ENCODE results near the gene CRELD2.

Gene CRELD2

DNA sequence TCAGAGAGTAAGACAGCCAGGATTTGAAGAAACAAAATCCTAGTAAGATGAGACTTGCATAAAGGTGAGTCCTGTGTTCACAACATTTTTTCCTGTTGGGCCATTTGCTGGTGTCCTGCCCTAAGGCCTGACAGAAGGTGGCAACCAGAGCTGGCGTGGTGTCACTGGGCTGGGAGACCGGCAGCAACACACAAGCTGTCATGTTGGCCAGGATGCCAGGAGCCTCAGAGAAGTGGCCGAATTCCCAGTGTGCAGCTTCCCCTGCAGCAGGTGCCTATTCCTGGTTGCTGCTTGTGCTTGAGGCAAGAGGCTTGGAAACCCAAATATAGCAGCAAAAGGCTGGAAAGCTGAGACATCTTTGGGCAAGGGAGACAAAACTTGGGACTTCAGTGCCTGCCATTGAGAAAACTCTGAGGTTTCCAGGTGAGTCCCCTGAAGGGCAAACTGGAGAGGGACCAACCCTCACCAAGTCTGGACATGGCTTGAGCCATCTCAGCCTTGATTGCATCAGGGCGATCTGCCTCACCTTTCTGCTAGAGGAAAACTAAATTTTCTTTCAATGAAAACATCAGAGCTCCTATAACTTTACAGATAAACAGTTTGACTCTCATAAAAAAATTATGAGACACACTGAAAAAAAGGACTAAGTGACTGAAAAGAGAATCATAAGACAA, 26.1 kb upstream of the CRELD2 start:
- Histone ChIP-seq H3K27ac (no peak overlapping the region), H3K4me3 (ENCODE audit: low read depth, low read length) (no peak overlapping the region), H3K36me3 (replicated peaks) (peaks cover 22% of the 10 kb centered on the region), H3K27me3 (replicated peaks) (no peaks in the 10 kb centered on the region)
- TF ChIP-seq, protein P1, sequence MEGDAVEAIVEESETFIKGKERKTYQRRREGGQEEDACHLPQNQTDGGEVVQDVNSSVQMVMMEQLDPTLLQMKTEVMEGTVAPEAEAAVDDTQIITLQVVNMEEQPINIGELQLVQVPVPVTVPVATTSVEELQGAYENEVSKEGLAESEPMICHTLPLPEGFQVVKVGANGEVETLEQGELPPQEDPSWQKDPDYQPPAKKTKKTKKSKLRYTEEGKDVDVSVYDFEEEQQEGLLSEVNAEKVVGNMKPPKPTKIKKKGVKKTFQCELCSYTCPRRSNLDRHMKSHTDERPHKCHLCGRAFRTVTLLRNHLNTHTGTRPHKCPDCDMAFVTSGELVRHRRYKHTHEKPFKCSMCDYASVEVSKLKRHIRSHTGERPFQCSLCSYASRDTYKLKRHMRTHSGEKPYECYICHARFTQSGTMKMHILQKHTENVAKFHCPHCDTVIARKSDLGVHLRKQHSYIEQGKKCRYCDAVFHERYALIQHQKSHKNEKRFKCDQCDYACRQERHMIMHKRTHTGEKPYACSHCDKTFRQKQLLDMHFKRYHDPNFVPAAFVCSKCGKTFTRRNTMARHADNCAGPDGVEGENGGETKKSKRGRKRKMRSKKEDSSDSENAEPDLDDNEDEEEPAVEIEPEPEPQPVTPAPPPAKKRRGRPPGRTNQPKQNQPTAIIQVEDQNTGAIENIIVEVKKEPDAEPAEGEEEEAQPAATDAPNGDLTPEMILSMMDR (IDR thresholded peaks at IDR 0.05; ENCODE audit: low read depth, low read length, missing control alignments) = no peak
- DNase-seq = no peak
- in situ Hi-C loops (cut with HindIII; ENCODE audit: low pct_ligation_motif_present, low sequenced_read_pairs) = no loop called here

DNA sequence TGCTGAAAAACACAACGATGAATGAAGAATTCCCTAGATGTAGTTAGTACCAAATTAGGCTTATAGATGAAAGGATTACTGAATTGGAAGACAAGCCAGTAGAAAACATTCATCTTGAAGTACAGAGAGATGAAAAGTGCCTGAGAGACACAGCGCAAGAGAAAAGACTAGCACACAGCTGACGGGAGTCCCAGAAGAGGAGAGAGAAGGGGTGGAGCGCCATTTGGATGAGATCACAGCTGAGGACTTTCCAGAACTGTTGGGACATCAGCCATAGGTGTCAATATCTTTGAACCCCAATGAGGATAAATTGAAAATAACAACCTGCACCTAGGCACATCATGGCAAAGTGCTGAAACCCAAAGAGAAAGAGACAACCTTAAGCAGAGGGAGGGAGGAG, 25.4 kb upstream of the CRELD2 start:
- H3K4me3 ChIP-seq (ENCODE audit: low read depth, low read length) = no peak overlapping the region
- TF ChIP-seq, protein P1 (IDR thresholded peaks at IDR 0.05; ENCODE audit: low read depth, low read length, missing control alignments) = no peak
- H3K27me3 ChIP-seq (replicated peaks) = no peaks in the 10 kb centered on the region
- in situ Hi-C loops (cut with HindIII; ENCODE audit: low pct_ligation_motif_present, low sequenced_read_pairs) = no loop called here
- no peak for DNase-seq
- no peak overlapping the region for H3K27ac ChIP-seq
- H3K36me3 ChIP-seq (replicated peaks) = peaks cover 16% of the 10 kb centered on the region

DNA sequence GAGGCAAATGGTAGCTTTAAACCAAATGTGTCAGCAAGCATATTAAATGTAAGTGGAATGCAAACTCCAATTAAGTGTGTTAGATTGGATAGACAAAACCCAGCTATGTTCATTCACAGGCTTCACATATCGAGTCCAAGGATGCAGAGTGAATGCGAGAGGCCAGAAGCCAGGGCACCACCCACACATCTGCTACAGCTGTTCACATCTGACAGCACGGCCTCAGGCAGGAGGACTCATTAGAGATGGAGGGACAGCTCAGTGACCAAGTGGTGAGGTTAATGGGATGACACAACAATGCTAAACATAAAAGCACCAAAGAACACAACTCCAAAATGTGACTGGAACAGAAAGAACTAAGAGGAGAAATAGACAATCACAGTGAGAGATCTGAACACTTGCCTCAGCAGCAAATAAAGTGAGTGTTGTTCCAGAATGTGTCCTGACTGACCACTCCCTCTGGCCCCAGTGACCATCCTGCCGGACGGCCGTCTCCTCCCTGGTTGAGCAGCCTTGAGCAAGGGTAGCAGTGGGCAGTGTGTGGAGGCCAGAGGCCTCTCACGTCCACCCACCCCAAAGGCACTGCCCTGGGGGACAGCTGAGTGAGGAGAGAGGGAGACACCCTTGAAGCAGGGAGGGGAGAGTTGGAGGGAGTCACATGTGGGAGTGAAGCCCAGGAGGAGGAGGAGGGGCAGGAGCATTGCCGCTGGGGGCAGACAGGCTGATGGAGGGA, 23.9 kb upstream of the CRELD2 start:
- TF ChIP-seq, protein P1 (IDR thresholded peaks at IDR 0.05; ENCODE audit: low read depth, low read length, missing control alignments) = no peak
- in situ Hi-C loops (cut with HindIII; ENCODE audit: low pct_ligation_motif_present, low sequenced_read_pairs) = no loop called here
- H3K36me3 ChIP-seq (replicated peaks) = peaks cover 8% of the 10 kb centered on the region
- H3K4me3 ChIP-seq (ENCODE audit: low read depth, low read length) = no peak overlapping the region
- H3K27ac ChIP-seq = no peak overlapping the region
- no peak for DNase-seq
- H3K27me3 ChIP-seq (replicated peaks) = no peaks in the 10 kb centered on the region

DNA sequence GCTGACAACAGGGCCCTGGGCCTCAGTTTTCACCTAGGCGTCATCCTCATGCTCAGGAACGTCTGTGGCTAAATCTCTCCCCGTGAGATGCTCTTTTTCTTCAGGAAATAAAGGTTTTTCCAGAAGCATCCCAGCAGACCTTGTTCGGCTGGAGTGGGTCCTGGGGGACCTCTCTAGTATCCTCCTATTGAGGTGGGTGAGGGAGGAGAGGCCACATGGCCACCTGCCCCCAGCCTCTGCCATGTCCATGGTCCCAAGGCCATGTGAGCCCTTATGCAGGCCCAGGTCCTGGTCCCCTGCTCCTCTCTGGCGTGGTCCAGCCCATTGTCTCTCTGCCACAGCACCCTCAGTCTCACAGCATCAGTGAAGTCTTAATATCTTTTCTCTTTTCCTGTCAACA, 22.2 kb upstream of the CRELD2 start:
- TF ChIP-seq, protein P1 (IDR thresholded peaks at IDR 0.05; ENCODE audit: low read depth, low read length, missing control alignments) = no peak
- Histone ChIP-seq H3K27ac (no peak overlapping the region), H3K27me3 (replicated peaks) (no peaks in the 10 kb centered on the region), H3K36me3 (replicated peaks) (peaks cover 6% of the 10 kb centered on the region), H3K4me3 (ENCODE audit: low read depth, low read length) (no peak overlapping the region)
- no peak for DNase-seq
- in situ Hi-C loops (cut with HindIII; ENCODE audit: low pct_ligation_motif_present, low sequenced_read_pairs) = no loop called here

DNA sequence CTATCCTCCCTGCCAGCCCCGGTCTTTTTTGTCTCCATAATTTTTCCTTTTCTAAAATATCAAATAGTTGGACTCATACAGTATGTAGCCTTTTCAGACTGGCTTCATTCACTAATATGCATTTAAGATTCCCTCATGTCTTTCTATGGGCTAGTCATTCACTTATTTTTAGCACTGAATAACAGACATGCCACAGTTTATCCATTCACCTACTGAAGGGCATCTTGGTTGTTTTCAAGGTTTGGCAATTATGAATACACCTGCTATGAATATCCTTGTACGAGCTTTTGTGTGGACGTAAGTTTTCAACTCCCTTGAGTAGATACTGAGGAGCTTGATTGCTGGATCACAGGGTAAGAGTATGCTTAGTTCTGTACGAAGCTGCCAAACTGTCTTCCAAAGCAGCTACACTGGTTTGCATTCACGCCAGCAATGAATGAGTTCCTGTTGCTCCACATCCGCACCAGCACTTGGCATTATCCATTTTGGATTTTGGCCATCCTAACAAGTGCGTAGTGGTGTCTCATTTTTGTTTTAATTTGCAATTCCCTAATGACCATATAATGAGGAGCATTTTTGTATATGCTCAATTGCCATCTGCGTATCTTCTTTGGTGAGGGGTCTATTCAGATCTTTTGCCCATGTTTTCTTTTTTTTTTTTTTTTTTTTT, 21.3 kb upstream of the CRELD2 start:
- H3K36me3 ChIP-seq (replicated peaks) = peaks cover 3% of the 10 kb centered on the region
- no peak for DNase-seq
- H3K4me3 ChIP-seq (ENCODE audit: low read depth, low read length) = no peak overlapping the region
- TF ChIP-seq, protein P1 (IDR thresholded peaks at IDR 0.05; ENCODE audit: low read depth, low read length, missing control alignments) = no peak
- H3K27ac ChIP-seq = no peak overlapping the region
- in situ Hi-C loops (cut with HindIII; ENCODE audit: low pct_ligation_motif_present, low sequenced_read_pairs) = no loop called here
- no peaks in the 10 kb centered on the region for H3K27me3 ChIP-seq (replicated peaks)

All from brain microvascular endothelial cell (primary cell).